HK-2 (cell line): Measurements from ENCODE around the gene NAPA.
A peak's percentile ranks its signal among the peaks of the same experiment; 100 is the strongest.
"Not testable (repeated sequence)": the region's sequence is repeated elsewhere in the genome, so short reads cannot be mapped to it uniquely, and the experiment has no call there.

Experiments used
- DNase-seq: peaks from one replicate; pipeline ENCODE4 v3.0.0-alpha.2; 2018; ENCODE audit not compliant: unreplicated experiment

Gene NAPA

DNA sequence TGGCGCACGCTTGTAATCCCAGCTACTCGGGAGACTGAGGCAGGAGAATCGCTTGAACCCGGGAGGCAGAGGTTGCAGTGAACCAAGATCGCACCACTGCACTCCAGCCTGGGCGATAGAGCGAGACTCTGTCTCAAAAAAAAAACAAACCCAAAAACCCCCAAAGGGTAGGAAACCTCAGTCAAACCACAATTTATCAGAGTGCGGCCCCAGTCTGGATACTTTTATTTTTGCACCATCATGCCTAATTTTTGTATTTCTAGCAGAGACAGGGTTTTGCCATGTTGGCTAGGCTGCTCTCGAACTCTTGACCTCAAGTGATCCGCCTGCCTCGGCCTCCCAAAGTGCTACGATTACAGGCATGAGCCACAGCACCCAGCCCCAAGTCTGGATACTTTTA, 28.6 kb downstream of the NAPA start:
- not testable (repeated sequence) for DNase-seq

DNA sequence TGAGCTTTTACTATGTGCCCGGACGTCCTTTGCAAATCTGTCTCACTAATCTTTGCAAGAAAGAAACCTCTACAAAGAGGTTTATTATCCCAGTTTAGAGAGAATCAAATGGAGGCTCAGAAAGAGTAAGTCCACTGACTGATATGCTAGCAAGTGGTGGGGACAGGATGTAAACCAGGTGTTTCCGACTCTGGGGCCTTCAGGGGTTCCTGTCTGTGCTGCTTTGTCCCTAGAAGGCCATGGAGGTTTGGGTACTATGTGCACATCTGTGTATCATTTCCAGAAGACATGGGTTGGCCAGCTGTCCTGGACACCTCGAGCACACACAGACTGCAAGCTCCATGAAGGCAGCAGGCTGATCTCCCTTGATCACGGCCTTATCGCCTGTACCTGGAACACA, 29.7 kb downstream of the NAPA start:
- DNase-seq, result no peak

DNA sequence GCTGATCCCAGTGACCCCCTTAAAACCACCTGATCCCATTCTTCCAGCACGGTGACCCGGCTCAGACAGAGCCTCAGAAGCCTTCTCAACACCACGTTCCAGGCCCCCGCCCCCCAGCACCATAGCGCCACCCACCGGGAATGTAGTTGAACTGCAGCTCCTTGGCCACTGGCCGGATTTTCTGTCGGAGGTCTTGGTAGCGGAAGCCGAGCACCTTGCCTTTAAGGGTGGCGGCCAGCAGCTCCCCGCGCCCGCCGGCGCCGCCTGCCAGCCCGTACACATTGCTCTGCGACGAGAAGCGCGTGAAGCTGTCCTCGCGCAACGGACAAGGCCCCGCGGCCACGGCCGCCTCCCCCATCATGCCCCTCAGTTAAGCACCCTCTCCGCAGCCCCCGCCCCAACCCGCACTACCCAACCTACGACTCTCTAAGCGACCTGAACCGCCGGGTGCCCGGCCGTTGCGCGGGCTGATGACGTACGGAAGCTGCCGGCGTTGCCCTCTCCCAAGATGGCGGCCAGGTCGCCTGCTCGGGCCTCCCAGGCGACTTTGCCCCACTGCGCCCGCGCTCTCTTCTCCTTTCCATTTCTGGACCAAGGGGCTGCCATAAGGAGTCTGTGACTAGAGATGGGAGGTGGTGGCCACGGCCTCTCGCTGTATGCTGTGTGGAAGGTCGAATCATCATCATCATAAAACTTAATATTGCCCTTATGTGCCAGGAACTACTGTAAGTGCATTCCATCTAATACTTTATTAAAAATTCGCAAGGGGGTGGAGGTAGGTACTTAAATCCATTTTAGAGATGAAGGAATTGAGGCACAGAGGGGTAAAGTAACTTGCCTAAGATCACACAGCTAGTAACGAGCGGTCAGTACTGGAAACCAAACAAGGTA, 30.8 kb downstream of the NAPA start, which contains the start of gene KPTN:
KPTN (minus strand) TSS at position 420 of the 891 bp plus-strand sequence; CDS start at position 361, 59 bp downstream.
- DNase-seq, result peak; percentile 94

DNA sequence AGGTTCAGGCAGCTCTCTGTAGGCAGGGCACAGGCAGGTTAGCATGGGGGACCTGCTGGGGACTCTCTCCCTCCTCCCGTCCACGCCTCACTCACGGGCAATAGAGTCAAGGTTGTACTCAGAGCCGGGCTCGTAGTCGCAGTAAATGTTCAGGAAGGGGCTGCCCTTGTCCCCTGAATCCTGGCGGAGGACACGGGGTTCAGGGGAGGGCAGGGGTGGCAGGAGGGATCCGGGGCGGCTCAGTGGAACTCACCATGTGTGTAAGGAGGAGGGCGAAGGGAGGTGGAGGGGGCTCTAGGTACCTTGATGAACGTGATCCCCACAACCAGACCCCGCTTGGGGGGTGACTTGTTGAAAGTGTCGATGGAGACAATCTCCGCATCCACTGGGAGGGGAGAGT, 31.7 kb downstream of the NAPA start:
- DNase-seq, result no peak

DNA sequence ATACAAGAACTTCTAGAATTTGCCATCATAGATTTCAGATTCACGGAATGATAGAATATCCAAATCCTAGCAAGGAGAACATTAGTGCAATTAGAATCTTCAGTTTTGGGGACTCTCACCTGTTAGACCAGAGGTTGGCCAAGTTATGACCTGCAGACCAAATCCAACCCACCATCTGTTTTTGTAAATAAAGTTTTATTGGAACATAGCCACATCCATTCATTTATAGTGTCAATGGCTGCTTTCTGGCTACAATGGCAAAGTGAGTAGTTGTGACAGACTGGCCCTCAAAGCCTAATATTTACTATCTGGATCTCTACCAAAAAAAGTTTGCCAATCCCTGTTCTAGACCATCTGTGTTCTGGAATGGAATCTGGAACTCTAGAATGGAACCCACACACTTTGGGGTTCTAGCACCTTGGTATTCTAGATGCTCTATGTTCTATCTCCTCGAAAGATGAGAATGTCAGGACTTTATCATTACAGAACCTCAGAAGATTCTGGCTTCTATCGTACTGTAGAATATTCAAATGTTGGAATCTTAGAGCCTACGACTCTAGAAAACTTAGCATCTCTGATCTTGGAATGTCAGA, 33.3 kb downstream of the NAPA start:
- no peak for DNase-seq

DNA sequence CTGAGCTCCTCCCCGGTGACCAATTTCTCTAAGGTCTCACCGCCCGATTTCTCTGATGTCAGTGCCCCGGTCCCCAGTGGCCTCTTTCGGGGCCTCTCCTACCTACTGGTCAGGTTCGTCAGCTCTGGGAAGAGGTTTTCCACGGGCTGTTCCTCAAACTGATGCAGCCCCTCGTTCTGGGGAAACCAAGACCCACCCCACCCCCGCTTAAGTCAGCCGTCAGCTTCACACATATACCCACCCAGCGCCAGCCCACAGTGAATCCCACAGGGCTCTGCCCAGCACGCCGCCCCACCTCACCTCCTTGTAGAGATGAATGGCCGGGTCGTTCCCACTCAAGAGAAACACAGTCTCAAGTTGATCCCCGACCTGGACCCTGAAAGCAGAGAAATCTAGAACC, 34.2 kb downstream of the NAPA start:
- no peak for DNase-seq

DNA sequence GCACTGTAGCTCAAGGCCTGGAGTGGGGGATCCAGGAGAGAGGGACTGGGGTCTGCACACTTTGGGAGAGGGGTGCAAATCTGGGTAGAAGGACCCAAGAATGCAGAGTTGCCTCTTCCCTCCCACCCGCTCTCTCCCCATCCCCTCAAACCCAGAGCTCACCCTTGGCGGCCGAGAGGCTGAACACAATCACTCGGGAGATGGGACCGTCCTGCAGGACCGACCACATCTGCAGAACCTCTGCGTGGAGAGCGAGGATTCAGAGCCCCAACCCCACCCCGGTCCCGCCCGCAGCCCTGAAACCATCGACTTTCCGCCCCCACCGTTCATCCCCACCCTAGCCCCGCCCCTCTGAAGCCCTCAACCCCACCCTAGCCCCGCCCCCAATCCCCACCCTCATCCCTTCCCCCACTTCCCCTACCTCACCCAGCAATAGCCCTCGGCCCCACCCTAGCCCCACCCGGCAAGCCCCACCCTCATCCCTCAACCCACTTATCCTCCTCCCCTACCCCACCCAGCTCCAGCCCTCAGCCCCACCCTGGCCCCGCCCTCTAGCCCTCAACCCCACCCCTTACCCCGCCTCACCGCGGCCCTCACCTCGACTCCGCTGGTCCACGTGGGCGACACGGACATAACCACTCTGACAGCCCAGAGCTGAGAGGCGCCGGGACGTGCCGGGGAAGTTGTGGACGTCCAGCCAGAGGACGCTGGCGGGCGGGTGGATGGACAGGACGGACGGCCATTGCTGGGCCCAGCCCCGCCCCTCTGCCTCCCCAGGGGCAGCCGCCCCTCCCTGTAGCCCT, 35.0 kb downstream of the NAPA start:
- DNase-seq, result no peak

DNA sequence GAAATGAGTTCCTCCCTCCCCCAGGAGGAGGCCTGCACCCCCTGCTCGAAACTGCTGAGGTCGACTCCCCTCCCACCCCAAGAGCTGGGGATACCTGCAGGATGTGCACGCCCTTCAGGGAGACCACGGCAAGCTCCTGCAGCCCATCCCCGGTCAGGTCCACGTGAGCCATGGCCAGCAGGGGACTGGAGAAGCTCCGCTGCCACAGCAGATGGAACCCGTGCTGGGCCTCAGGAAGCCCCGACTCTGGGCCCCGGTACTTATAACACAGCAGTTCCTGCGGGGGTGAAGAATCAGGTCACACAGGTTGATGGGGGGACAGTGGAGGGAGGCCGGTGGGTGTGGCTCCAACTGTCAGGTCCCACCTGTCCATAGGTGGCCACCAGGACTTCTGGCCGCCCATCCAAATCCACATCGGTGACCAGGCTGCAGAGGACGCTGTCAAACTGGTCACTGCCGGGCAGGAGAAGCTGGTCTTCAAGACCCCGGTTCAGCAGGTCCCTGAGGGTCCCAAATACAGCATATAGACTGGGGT, 38.4 kb downstream of the NAPA start:
- no peak for DNase-seq

DNA sequence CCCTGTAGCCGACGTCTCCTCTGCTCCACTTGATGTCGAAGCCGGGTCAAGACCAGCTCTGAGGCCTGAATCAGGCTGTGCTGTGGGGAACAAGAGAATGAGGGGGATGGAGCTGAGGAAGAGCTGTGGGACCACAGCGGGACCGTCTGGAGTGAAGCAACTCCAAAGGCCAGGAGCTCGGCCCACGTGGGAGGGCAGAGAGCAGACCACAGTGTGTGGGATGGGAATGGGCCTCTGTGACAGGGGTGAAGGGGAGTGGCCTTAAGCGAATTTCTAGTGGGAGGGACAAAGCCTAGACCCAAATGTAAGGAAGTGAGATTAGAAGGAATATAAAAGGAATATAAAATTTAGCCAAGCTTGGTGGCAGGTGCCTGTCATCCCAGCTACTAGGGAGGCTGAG, 39.4 kb downstream of the NAPA start:
- DNase-seq, result no peak

DNA sequence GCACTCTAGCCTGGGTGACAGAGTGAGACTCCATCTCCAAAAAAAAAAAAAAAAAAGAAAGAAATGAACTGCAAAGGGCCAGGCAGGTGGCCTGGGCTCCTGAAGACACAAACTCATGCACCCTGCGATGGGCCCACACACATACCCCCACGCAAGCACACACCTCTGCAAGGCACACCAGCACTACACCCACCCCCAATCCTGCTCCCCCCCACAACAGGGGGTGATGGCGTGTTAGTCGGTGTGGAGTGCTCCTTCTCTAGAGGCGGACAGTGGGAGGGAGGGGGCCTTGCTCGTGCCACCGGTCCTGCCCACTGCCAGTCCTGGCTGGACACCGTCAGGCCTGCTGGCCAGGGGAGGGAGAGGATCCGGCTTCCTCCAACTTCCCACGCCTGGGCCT, 41.5 kb downstream of the NAPA start:
- DNase-seq, result no peak

DNA sequence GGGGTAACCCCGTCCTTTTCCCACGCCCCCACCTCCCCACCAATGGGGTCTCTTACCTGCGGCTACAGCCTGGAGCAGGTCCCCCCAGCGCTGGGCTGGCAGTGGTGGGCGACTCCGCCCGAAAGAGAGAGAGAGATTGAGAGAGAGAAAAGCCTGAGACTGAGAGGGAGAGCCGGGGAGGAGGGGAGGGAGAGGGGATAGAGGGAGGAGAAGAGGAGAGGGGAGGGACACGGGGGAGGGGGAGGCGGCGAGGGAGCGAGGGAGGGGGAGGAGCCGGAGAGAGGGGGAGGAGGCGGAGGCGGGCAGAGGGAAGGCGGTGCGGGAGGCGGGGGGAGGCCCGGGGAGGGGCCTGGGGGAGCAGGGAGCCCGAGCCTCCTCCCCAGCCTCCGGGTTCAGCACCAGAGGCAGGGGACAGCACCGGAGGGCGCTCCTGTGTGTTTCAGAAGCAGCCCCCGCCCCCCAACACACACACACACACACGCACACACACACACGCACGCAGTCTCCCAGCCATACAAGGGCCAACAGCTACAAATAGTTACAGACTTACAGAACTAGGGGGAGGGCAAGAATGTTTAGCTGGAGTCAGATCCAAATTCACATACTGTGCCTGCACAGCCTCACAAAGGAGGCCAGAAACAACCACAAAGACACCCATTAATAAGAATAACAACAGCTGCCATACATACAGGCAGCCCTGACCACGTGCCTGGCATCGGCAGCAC, 43.0 kb downstream of the NAPA start, which contains the start of gene SLC8A2:
SLC8A2 (minus strand) TSS at position 161 of the 725 bp plus-strand sequence. CDS start 5,490 bp downstream, outside the sequence.
- DNase-seq, result peak; percentile 73

DNA sequence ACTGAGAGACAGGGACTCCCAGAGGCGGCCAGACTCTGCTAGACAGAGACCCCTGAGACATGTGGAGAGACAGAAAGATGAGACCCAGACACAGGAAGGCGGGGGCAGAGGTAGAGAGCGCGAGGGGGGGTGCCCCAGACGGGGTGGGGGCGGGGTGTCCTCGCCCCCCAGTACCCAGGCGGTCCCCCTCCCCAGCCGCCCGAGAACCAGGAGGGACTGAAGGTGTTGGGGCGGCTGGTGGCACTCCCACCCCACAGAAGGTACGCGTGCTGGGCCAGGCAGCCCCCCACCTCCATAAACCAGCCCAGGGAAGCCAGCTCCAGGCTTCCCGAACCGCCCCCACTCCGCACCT, 43.5 kb downstream of the NAPA start:
- no peak for DNase-seq

DNA sequence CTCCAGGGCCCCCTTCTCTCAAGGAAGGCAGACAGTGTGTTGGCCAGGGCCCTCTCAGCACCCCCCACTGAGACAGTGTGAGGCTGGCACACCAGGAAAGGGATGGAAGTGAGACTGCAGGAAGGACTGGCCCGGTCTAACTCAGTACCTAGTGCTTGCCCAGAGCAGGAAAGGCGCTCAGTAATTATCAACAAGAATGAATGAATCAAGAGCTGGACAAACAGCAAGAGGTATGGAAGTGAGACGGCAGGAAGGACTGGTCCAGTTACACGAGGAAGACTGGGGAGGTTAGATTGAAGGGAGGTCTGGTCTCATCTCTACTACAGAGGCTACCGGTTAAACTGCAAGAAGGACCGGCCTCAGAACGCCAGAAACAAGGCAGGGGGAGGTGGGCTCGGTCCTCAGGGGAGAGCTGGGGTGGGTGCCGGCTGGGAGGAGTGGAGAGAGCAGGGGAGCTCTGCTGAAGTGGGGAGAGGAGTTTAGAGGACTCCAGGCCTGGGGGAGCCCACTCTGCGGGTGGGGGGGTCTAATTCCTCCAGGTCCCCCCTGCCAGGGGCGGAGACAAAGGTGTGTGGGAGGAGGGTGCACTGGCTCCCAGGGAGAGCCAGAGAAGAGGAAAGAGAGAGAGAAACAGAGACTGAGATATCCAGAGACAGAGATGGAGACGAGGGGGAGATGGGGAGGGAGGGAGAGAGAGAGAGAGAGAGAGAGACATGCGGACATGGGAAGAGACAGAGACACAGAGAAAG, 44.2 kb downstream of the NAPA start:
- DNase-seq, result no peak

DNA sequence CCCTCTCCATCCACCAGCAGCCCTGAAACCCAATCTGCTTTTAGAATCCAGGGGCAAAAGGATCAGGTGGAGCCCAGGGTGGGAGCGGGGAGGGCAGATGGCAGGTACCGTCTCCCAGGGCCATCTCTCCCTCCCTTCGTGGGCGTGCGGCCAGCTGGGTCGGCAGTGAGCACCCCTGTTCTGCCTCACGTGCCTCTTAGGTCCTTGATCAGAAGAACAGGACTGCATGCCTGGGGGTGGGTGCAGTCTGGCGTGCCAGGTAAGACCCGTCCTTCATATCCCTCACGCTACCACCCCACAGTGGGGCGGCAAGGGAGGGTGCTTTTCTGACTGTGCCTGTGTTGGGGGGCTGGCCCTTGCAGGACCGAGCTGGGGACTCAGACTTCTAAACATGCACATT, 45.1 kb downstream of the NAPA start:
- no peak for DNase-seq

DNA sequence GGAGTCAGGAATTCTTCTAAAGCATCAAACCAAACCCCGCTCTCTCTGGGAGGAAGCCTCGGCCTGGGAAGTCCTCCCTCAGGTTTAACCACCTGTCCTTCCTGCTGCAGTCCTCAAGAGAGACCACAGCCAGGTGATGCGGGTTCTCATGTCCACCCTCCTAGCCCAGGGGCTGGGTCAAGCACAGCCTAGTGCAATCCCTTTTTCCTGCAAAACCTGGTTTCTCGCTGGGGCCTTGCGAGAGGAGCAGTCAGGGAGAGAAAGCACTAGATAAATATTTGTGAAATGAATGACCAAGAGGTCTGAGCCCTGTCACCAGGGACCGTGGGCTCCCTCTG, 45.5 kb downstream of the NAPA start:
- DNase-seq, result no peak

DNA sequence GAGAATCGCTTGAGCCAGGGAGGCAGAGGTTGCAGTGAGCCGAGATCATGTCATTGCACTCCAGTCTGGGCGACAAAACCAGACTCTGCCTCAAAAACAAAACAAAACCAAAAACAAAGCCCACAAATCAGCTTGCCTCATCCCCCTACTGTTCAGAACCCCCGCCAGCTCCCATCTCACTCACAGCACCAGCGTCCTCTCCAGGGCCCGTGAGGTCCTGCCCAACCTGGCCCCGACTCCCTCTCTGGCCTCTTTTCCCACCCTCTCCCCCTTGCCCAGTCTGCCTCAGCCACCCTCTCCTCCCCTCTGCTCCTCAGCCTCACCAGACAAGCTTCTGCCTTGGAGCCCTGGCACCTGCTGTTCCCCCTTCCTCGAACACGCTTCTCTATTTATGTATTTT, 46.9 kb downstream of the NAPA start:
- DNase-seq, result no peak

DNA sequence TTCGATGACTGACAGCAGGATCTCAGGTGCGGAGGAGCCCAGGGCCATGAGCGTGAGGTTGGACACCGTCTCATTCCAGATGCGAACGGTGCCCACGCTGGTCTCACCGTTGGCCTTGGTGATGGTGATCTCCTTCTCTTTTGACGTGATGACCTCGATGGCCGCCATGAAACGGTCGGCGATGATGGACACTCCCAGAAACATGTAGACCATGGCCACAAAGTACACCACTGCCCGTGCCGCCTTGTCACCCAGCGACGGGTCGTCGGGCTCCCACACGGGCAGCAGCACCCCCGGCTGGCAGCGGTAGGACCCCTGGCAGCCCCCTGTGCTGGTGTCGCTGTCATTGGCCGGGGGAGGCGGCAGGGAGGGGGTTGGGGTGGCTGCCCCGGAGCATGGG, 48.9 kb downstream of the NAPA start:
- DNase-seq, result no peak

DNA sequence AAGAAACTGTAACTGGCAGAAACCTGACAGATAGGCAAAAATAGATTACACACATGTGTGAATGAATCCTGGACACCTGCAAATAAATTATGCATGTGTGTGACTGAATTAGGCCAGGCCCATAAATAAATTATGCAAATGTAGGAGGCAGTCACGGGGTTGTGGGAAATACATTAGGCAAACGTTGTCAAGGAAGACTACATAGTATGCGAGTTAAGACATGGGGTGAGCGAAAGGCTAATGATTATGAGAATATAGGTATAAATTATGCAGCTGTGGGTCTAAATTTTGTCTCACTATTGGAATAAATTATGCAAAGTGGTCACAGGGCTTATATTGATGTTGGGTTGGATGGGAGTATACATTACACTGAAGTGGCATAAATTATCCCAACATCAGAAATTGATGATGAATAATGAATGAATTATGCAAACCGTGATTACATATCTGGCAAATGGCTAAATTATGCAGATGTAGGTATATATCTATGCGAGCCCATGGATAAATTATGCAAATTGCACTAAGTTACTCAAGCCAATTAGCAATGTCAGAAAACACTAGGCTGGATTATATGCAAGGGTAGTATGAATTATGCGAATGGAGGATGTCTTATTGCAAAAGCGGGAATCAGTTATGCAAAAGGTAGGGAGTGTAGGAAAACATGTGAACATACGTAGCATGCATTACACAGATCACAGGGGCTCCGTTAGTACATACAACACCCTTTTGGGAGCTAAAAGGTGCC, 50.0 kb downstream of the NAPA start:
- DNase-seq, result no peak

DNA sequence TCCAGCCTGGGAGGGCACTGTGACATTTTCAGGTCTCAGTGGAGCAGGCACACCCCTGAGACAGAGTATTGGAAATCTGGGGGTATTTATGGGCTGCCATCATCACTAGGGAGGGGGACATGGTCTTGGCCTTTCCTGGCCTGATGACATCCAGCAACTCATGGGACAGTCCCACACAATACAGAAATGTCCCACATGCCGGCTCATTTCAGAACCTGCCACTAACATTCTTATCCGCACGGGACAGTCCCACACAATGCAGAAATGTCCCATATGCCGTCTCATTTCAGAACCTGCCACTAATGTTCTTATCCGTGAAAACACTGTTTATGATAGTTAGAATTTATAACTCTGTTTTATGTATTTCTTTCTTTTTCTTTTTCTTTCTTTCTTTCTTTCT, 53.0 kb downstream of the NAPA start:
- DNase-seq, result no peak

DNA sequence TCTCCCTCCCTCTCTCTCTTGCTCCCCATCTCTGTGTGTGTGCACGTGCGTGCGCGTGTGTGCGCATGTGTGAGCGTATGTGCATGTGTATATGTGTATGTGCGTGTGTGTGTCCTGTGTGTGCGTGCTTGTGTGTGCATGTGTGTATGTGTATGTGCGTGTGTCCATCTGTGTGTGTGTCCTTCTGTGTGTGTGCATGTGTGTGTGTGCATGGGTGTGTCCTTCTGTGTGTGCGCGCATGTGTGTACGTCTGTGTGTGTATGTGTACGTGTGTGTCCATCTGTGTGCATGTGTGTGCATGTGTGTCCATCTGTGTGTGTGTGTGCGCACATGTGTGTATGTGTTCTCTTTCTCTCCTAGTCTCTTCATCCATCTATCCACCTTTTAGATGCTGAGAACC, 55.4 kb downstream of the NAPA start:
- DNase-seq, result no peak
